Measurements from ENCODE around the gene SOS1.
"Not testable (repeated sequence)": the region's sequence is repeated elsewhere in the genome, so short reads cannot be mapped to it uniquely, and the experiment has no call there.

The SOS1 gene

DNA sequence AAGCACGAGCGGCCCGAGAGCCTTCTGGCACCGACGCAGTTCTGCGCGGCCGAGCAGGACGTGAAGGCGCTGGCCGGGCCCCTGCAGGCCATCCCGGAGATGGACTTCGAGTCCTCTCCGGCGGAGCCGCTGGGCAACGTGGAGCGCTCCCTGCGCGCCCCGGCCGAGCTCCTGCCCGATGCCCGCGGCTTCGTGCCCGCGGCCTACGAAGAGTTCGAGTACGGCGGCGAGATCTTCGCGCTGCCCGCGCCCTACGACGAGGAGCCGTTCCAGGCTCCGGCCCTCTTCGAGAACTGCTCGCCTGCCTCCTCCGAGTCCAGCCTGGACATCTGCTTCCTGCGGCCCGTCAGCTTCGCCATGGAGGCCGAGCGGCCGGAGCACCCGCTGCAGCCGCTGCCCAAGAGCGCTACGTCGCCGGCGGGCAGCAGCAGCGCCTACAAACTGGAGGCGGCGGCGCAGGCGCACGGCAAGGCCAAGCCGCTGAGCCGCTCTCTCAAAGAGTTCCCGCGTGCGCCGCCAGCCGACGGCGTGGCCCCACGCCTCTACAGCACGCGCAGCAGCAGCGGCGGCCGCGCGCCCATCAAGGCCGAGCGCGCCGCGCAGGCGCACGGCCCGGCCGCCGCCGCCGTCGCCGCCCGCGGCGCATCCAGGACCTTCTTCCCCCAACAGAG, 160.8 kb downstream of the SOS1 start:
- FAIRE-seq = no peak

DNA sequence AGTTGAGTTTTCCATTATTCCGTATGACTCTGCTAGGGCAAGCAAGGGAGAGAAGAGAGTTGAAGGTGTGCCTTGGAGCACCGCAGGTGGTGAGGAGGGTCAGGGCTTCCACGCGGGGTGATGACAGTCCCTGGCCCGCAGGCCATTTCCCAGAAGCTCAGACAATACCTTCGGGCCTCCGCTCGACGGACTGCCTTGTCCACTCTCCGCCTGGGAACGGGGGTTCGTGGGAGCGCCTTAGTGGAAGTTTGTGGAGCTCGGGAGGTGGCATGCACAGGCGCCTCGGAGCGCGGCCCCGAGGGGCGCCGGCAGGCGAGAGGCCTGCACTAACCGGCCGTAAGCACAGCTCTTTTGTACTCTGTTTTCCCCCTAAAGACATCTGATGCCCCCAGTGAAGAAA, 161.4 kb downstream of the SOS1 start:
- FAIRE-seq = no peak

DNA sequence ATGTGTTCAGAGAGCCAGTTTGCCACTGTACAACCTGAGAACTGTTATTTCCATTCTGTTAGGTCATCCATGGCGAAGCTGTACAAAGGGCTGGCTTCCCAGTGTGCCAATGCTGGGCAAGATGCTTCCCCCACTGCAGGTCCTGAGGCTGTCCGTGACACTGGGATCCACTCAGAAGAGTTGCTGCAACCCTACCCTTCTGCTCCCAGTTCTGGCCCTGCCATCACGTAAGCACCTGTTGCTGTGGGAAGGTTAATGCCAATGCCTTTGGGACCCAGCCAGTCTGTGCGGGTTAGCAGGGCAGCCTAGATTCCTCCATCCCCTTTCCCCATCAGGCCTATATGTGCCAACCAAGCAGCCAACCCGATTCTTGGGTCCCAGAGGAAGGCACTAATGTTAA, 162.9 kb downstream of the SOS1 start:
- no peak for FAIRE-seq

DNA sequence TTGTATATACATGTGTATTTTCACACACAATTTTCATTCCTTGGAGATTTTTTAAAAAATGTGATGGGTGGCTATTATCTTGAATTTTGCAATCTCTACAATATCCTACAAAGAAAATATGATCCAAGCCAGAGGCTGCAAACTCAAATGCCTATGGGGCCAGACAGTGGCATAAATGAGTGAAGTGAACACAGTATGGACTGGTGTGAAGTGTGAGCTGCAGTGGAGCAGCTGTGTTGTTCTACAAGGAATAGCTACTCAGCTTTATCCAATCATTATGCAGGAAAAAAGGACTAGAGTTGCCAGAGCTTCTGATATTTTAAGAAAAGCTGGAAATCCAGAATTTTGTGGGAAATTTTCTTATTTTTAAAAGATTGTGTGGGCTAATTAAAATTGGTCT, 169.1 kb downstream of the SOS1 start:
- no peak for FAIRE-seq

GRCh38 chr2:38948995-38949394, 171.9 kb downstream of the SOS1 start:
- FAIRE-seq = no peak

DNA sequence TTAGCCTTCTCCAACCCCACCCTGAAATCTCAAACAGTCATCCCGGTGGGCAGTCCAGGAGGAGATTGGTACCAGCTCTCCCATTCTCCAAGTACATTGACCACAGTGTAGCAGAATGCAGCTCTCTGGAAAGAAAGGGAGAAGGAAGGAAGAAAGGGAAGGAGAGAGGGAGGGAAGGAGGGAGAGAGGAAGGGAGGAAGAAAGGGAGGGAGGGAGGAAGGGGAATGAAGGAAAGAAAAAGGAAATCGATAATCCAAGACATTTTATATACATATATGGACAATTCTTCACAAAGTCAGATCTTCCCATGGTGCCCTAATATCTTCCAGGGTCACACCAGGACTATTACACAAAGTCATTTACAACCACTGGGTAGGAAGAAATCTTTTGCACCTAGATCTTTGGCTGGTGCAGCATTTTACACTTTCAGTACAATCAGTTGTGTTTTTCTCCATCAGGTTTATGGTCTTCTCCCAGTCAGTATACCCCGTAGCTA, 172.4 kb downstream of the SOS1 start:
- FAIRE-seq = no peak

- FAIRE-seq = peak; percentile 65
Observed at GRCh38 chr2:38947241-38948239, 173.3 kb downstream of the SOS1 start.

DNA sequence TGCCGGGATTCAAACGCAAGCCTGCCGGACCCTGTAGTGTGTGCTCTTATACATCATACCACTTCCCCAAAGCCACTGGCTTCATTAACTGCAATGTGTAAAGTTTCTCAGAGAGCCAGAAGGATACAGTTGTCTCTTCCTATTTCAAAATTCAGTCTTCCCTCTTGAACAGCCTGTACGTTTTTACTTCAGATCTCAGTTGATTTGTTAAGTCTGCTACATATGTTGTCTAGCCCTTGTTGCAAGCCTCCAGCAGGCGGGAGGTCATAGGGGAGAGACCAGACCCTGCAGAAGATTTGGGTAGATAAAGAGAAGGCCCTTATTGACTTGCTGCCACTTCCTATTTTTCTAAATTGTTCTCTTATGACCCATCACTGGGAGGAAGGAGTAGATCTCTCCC, 174.9 kb downstream of the SOS1 start:
- FAIRE-seq = no peak

- FAIRE-seq = no peak
Observed at GRCh38 chr2:38945372-38945771, 175.5 kb downstream of the SOS1 start.

DNA sequence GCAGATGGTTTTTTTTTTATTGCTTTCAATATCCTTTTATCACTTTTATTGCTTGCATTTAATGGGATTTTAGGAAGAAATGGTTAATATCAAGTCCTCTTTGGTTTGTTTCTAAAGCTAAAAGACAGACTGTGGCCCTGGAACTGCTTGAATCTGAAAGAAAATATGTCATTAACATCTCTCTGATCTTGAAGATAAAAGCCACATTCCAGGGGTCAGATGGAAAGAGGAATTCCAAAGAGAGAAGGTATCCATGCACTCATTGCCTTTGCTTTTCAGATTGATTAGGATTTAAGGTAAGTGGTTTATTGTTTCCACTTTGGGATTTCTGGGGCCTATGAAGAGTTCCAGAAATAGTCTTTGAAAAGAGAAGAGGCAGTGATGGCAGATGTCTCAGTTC, 177.1 kb downstream of the SOS1 start:
- no peak for FAIRE-seq

- FAIRE-seq = no peak
Observed at GRCh38 chr2:38940746-38941145, 180.1 kb downstream of the SOS1 start.

DNA sequence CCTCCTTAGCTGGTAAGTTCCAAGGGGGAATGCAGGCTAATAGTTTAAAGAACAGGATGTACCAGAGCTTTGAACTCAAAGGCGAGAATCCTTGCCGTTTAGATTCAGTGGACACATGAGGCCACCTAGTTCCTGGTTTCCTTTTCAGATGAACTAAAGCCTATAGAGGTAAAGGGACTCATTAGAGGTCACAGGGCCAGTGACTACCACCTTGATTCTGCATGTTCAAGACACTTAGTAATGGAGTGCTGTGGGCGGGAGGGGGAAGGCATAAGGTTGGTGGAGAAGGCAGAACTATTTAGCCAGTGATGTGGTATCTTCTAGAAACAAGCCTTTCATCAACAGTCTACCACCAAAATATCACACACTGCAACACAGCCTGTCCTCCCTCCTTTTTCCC, 183.3 kb downstream of the SOS1 start:
- no peak for FAIRE-seq

DNA sequence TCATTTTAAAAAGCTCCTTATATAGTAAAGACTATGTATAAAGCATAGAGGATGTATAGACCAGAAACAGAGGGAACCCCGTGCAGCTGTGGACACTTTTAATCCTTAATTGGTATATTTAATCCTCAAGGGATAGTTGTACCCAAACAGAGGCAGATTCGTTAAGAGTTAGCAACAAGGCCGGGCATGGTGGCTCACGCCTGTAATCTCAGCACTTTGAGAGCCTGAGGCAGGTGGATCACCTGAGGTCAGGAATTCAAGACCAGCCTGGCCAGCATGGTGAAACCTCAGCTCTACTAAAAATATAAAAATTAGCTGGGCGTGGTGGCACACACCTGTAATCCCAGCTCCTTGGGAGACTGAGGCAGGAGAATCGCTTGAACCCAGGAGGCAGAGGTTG, 184.3 kb downstream of the SOS1 start:
- FAIRE-seq = not testable (repeated sequence)

- FAIRE-seq = no peak
Observed at GRCh38 chr2:38935568-38936172, 185.2 kb downstream of the SOS1 start.

- FAIRE-seq = no peak
Observed at GRCh38 chr2:38934742-38935141, 186.1 kb downstream of the SOS1 start.

DNA sequence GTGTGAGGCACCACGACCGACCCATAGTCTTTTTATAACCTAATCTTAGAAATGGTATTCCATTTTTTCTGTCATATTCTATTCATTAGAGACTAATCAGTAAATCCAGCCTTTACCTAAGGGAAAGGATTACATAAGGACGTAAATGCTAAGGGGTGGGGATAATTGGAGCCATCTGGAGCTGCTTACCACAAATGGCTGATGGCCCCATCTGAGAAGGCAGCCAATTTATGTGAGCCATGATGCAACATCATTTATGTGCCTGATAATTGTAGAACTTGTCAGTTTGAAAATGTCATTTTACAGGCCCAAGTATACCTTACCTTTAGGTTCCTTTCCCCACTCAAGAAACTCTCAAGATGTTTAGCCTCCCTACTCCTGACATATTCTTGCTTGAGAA, 187.2 kb downstream of the SOS1 start:
- FAIRE-seq = no peak

DNA sequence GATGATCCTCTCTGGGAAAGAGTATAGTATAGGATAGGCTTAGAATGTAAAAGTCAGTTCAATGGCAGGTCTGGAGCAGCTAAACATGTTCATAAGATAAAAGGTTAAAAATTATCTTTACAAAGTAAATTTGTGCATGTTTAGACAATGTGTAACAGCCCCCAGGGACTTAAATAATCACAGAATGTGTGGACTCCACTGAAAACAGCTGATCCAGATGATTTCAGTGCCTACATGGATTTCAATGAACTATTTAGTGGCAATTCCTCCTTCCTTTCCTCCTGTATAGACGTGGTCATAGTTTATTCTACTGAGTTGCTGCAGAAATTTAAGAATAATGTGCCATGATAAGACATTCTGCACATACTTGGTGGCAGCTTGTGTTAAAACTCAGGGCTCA, 188.3 kb downstream of the SOS1 start:
- FAIRE-seq = no peak
